CD4-positive, alpha-beta T cell treated with Interleukin-17A for 1 hour (primary cell): ENCODE data around the gene IFRD2.
"Not testable (repeated sequence)": the region's sequence is repeated elsewhere in the genome, so short reads cannot be mapped to it uniquely, and the experiment has no call there.

Experiments used
- DNase-seq: peaks from one replicate; pipeline ENCODE4 v3.0.0-alpha.2; 2020

Gene IFRD2

GRCh38 chr3:50279255-50280016 is 12.8 kb downstream of the IFRD2 start:
- no peak for DNase-seq

GRCh38 chr3:50278880-50279224 is 13.4 kb downstream of the IFRD2 start, which contains the start of gene LSMEM2:
LSMEM2 (plus strand) TSS chr3:50279087; CDS start chr3:50279114, 27 bp downstream.
- no peak for DNase-seq

GRCh38 chr3:50278123-50278879 is 13.9 kb downstream of the IFRD2 start:
- DNase-seq: no peak

GRCh38 chr3:50276762-50277101 is 15.5 kb downstream of the IFRD2 start:
- no peak for DNase-seq

GRCh38 chr3:50275996-50276761 is 16.1 kb downstream of the IFRD2 start:
- DNase-seq: no peak

GRCh38 chr3:50275141-50275995 is 16.9 kb downstream of the IFRD2 start:
- no peak for DNase-seq

- DNase-seq: peak; percentile 74
These were observed 17.7 kb downstream of the IFRD2 start for GRCh38 chr3:50274371-50275104.

- DNase-seq: no peak
These were observed 18.6 kb downstream of the IFRD2 start for GRCh38 chr3:50273689-50274065.

GRCh38 chr3:50272911-50273688 is 19.1 kb downstream of the IFRD2 start:
- peak; percentile 86 for DNase-seq

GRCh38 chr3:50272538-50272910 is 19.7 kb downstream of the IFRD2 start:
- DNase-seq: not testable (repeated sequence)

GRCh38 chr3:50271314-50271936 is 20.8 kb downstream of the IFRD2 start:
- DNase-seq: no peak

GRCh38 chr3:50270422-50271224 is 21.6 kb downstream of the IFRD2 start:
- DNase-seq: no peak

GRCh38 chr3:50269977-50270413 is 22.2 kb downstream of the IFRD2 start:
- no peak for DNase-seq

GRCh38 chr3:50269460-50269859 is 22.8 kb downstream of the IFRD2 start:
- no peak for DNase-seq

- DNase-seq: no peak
These were observed 23.4 kb downstream of the IFRD2 start, which contains the start of gene SEMA3B for GRCh38 chr3:50268703-50269451. SEMA3B (plus strand) TSS chr3:50269147; CDS start chr3:50269241, 94 bp downstream.

- no peak for DNase-seq
These were observed 24.0 kb downstream of the IFRD2 start for GRCh38 chr3:50268276-50268675.

GRCh38 chr3:50267280-50267913 is 24.8 kb downstream of the IFRD2 start:
- DNase-seq: no peak

GRCh38 chr3:50266836-50267235 is 25.4 kb downstream of the IFRD2 start:
- DNase-seq: no peak
